ENCODE results near the gene NKD2.

NKD2 gene

GRCh38 chr5:1077491-1078020 is 69.0 kb downstream of the NKD2 start:
- TF ChIP-seq POLR2AphosphoS5 (IDR thresholded peaks at IDR 0.05; ENCODE audit: low read depth, low read length) (no peak), TAF1 (IDR thresholded peaks at IDR 0.05; ENCODE audit: borderline replicate concordance, insufficient read depth, low read length) (no peak), REST (IDR thresholded peaks at IDR 0.05; ENCODE audit: insufficient read depth in 1 of 2, low read depth in 2 of 2, low read length in 2 of 2) (no peak), SIN3A (IDR thresholded peaks at IDR 0.05; ENCODE audit: borderline replicate concordance, insufficient read depth, low read length) (no peak), FOXP2 (optimal IDR thresholded peaks at IDR 0.05; ENCODE audit: borderline replicate concordance, extremely low read depth, extremely low read length, insufficient read depth) (no peak)

GRCh38 chr5:1078206-1078605 is 69.6 kb downstream of the NKD2 start:
- TF ChIP-seq REST (IDR thresholded peaks at IDR 0.05; ENCODE audit: insufficient read depth in 1 of 2, low read depth in 2 of 2, low read length in 2 of 2) (no peak), TAF1 (IDR thresholded peaks at IDR 0.05; ENCODE audit: borderline replicate concordance, insufficient read depth, low read length) (no peak), SIN3A (IDR thresholded peaks at IDR 0.05; ENCODE audit: borderline replicate concordance, insufficient read depth, low read length) (no peak), POLR2AphosphoS5 (IDR thresholded peaks at IDR 0.05; ENCODE audit: low read depth, low read length) (no peak), FOXP2 (optimal IDR thresholded peaks at IDR 0.05; ENCODE audit: borderline replicate concordance, extremely low read depth, extremely low read length, insufficient read depth) (no peak)

GRCh38 chr5:1078851-1079250 is 70.2 kb downstream of the NKD2 start:
- no peak for TF ChIP-seq FOXP2 (optimal IDR thresholded peaks at IDR 0.05; ENCODE audit: borderline replicate concordance, extremely low read depth, extremely low read length, insufficient read depth)
- no peak for TF ChIP-seq SIN3A (IDR thresholded peaks at IDR 0.05; ENCODE audit: borderline replicate concordance, insufficient read depth, low read length)
- no peak for TF ChIP-seq POLR2AphosphoS5 (IDR thresholded peaks at IDR 0.05; ENCODE audit: low read depth, low read length)
- TF ChIP-seq REST (IDR thresholded peaks at IDR 0.05; ENCODE audit: insufficient read depth in 1 of 2, low read depth in 2 of 2, low read length in 2 of 2): no peak
- TF ChIP-seq TAF1 (IDR thresholded peaks at IDR 0.05; ENCODE audit: borderline replicate concordance, insufficient read depth, low read length): no peak

GRCh38 chr5:1079486-1079885 is 70.9 kb downstream of the NKD2 start:
- no peak for TF ChIP-seq REST (IDR thresholded peaks at IDR 0.05; ENCODE audit: insufficient read depth in 1 of 2, low read depth in 2 of 2, low read length in 2 of 2)
- no peak for TF ChIP-seq SIN3A (IDR thresholded peaks at IDR 0.05; ENCODE audit: borderline replicate concordance, insufficient read depth, low read length)
- no peak for TF ChIP-seq FOXP2 (optimal IDR thresholded peaks at IDR 0.05; ENCODE audit: borderline replicate concordance, extremely low read depth, extremely low read length, insufficient read depth)
- TF ChIP-seq POLR2AphosphoS5 (IDR thresholded peaks at IDR 0.05; ENCODE audit: low read depth, low read length): no peak
- no peak for TF ChIP-seq TAF1 (IDR thresholded peaks at IDR 0.05; ENCODE audit: borderline replicate concordance, insufficient read depth, low read length)

GRCh38 chr5:1079961-1080360 is 71.4 kb downstream of the NKD2 start:
- TF ChIP-seq TAF1 (IDR thresholded peaks at IDR 0.05; ENCODE audit: borderline replicate concordance, insufficient read depth, low read length) (no peak), FOXP2 (optimal IDR thresholded peaks at IDR 0.05; ENCODE audit: borderline replicate concordance, extremely low read depth, extremely low read length, insufficient read depth) (no peak)

All from PFSK-1 (cell line).